ENCODE results near the gene MSS51. TPM values are rescaled to one million over a fixed set of nuclear protein-coding genes. Genes with fewer than 3 reads are reported as not detected.

The MSS51 gene
- 6.9 TPM for total RNA-seq

DNA sequence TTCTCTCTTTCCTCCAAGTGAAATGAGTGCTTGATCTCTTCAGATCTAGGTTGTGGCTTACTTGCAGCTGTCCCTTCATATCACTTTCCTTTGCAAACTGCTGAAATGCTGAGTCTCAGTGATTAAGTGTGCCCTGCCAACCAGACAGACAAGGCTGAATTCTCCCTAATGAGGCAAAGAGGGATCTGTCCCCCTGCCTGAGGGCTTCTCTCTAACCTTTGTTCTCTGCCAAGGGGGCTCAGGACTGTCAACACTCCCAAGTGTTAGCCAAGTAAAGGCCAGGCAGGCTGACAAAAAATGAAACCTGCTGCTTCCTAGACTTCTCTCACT is at the start of gene MSS51:
Gene MSS51 (minus strand): TSS at position 24 of the 330 bp plus-strand sequence. CDS start 5,277 bp downstream, outside the sequence.

DNA sequence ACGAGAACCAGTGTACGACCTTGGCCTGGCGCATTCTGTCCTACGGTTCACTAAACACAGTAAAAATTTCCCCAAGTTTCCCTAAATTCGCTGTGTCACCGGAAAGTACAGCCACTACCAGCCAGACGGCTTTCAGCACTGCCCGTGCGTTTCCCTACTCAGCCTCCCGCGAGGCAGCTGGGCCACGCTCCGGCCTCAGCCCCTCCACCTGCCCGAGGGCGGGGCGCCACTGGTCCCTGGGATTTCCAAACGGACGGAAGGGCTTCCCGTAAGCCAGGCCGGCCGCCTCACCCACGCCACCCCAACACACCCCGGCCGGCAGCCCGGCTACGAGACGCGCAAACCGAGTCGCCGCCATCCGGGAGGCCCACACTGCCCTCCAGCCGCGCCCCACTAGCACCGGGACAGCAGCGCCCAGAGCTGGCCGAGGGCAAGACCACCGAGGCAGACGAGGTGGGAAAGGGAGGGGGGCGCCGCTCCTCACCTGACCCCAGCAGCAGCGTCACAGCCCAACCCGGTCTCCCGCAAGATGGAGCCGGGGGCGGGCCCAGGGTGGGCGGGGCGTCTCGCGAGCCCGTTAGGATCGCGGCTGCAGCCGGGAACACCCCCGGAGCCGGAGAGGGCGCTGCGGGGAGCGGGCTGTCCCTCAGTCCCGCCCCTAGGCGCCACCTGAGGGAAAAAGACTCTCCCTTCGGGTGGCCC is 19.7 kb downstream of the MSS51 start, which contains the start of gene ANXA7:
Gene ANXA7 (minus strand): TSS at position 531 of the 702 bp plus-strand sequence. CDS start 13,202 bp downstream, outside the sequence.

Other genes with a start within 250 kb of the MSS51 start
- gene DNAJC9, start 186.3 kb downstream of the MSS51 start, total RNA-seq: 90.1 TPM
- gene MRPS16, start 180.9 kb downstream of the MSS51 start, total RNA-seq: 87.3 TPM
- gene CFAP70, start 74.7 kb downstream of the MSS51 start, total RNA-seq: 1.6 TPM
- gene ANXA7, start 19.5 kb downstream of the MSS51 start, total RNA-seq: 28.5 TPM
- gene PPP3CB, start 62.5 kb upstream of the MSS51 start, total RNA-seq: 148 TPM
- gene USP54, start 157.8 kb upstream of the MSS51 start, total RNA-seq: 51.3 TPM
- gene MYOZ1, start 207.9 kb upstream of the MSS51 start, total RNA-seq: not detected
- gene SYNPO2L, start 222.5 kb upstream of the MSS51 start, total RNA-seq: not detected